ENCODE measurements around the gene NRG3.

The NRG3 gene

GRCh38 chr10:82742478-82742877 lies 867.5 kb downstream of the NRG3 start:
- DNase-seq: no peak

- no peak for DNase-seq
Measured at GRCh38 chr10:82742898-82743297, 867.9 kb downstream of the NRG3 start.

- DNase-seq: no peak
Measured at GRCh38 chr10:82750538-82750937, 875.5 kb downstream of the NRG3 start.

- no peak for DNase-seq
Measured at GRCh38 chr10:82757397-82757796, 882.4 kb downstream of the NRG3 start.

- DNase-seq: no peak
Measured at GRCh38 chr10:82757901-82758300, 882.9 kb downstream of the NRG3 start.

GRCh38 chr10:82759050-82759449 lies 884.1 kb downstream of the NRG3 start:
- no peak for DNase-seq

GRCh38 chr10:82762641-82763040 lies 887.6 kb downstream of the NRG3 start:
- no peak for DNase-seq

- no peak for DNase-seq
Measured at GRCh38 chr10:82768040-82768439, 893.0 kb downstream of the NRG3 start.

- DNase-seq: no peak
Measured at GRCh38 chr10:82778908-82779307, 903.9 kb downstream of the NRG3 start.

- DNase-seq: no peak
Measured at GRCh38 chr10:82796510-82796909, 921.5 kb downstream of the NRG3 start.

GRCh38 chr10:82801289-82801688 lies 926.3 kb downstream of the NRG3 start:
- DNase-seq: no peak

GRCh38 chr10:82811621-82812020 lies 936.6 kb downstream of the NRG3 start:
- DNase-seq: no peak

GRCh38 chr10:82813856-82814255 lies 938.9 kb downstream of the NRG3 start:
- no peak for DNase-seq

- no peak for DNase-seq
Measured at GRCh38 chr10:82814635-82815034, 939.6 kb downstream of the NRG3 start.

GRCh38 chr10:82815680-82816079 lies 940.7 kb downstream of the NRG3 start:
- DNase-seq: no peak

- DNase-seq: no peak
Measured at GRCh38 chr10:82817676-82818422, 942.9 kb downstream of the NRG3 start.

GRCh38 chr10:82821043-82821442 lies 946.0 kb downstream of the NRG3 start:
- no peak for DNase-seq

- DNase-seq: no peak
Measured at GRCh38 chr10:82826132-82826531, 951.1 kb downstream of the NRG3 start.

- no peak for DNase-seq
Measured at GRCh38 chr10:82827901-82828300, 952.9 kb downstream of the NRG3 start.

GRCh38 chr10:82847242-82847641 lies 972.2 kb downstream of the NRG3 start:
- DNase-seq: no peak

GRCh38 chr10:82850191-82850590 lies 975.2 kb downstream of the NRG3 start:
- no peak for DNase-seq

GRCh38 chr10:82856957-82857613 lies 982.1 kb downstream of the NRG3 start:
- no peak for DNase-seq

GRCh38 chr10:82861889-82862288 lies 986.9 kb downstream of the NRG3 start:
- DNase-seq: no peak

GRCh38 chr10:82865366-82865765 lies 990.4 kb downstream of the NRG3 start:
- DNase-seq: no peak

Data from NK-92 treated with Interleukin-12 subunit alpha and Interleukin-12 subunit beta, amount 100 ng/mL, for 24 hours (cell line).